Subcutaneous abdominal adipose tissue (tissue), 5 donors: ENCODE data around the gene MSLN.

Experiments used
- H3K27ac ChIP-seq: one replicate; pipeline ENCODE4 v1.7.0; 2013; ENCODE audit warnings: low read depth, mild to moderate bottlenecking, inconsistent platforms, low read length, moderate library complexity
- H3K27me3 ChIP-seq, 5 donors: one replicate each; pipeline ENCODE4 v1.7.0; 2013; ENCODE audit warnings: low read length in 5 of 5, inconsistent platforms in 1 of 5; ENCODE audit not compliant: control insufficient read depth in 5 of 5, insufficient read depth in 4 of 5
- H3K36me3 ChIP-seq, 5 donors: one replicate each; pipeline ENCODE4 v1.7.0; 2013; ENCODE audit warnings: low read length in 5 of 5; ENCODE audit not compliant: control insufficient read depth in 5 of 5, insufficient read depth in 5 of 5
- H3K4me1 ChIP-seq, 5 donors: one replicate each; pipeline ENCODE4 v1.7.0; 2013; ENCODE audit warnings: low read length in 5 of 5, mild to moderate bottlenecking in 3 of 5, moderate library complexity in 1 of 5; ENCODE audit not compliant: control insufficient read depth in 5 of 5, insufficient read depth in 5 of 5
- H3K4me3 ChIP-seq, 5 donors: one replicate each; pipeline ENCODE4 v1.7.0; 2013; ENCODE audit warnings: low read length in 5 of 5, low read depth in 1 of 5
- H3K9ac ChIP-seq, 5 donors: one replicate each; pipeline ENCODE4 v1.7.0; 2013; ENCODE audit warnings: low read length in 5 of 5, mild to moderate bottlenecking in 4 of 5, moderate library complexity in 3 of 5
- H3K9me3 ChIP-seq, 5 donors: one replicate each; pipeline ENCODE4 v1.7.0; 2013; ENCODE audit warnings: low read length in 5 of 5; ENCODE audit not compliant: control insufficient read depth in 5 of 5
- donor health status: healthy.
- donor health status: healthy.
- donor health status: healthy.
- donor health status: healthy.
- donor health status: healthy.

MSLN gene

GRCh38 chr16:813916-814412, 53.4 kb downstream of the MSLN start:
- Histone ChIP-seq H3K9me3 (peaks cover 0 to 9% (median 4%) of the 10 kb centered on the region in 5 donors), H3K36me3 (no peaks in the 10 kb centered on the region), H3K9ac (no peak overlapping the region), H3K4me1 (peaks cover 0 to 10% (median 0%) of the 10 kb centered on the region in 5 donors), H3K4me3 (peak overlapping the region in 1 of 5 donors; percentile 24), H3K27me3 (peaks cover 33 to 59% (median 50%) of the 10 kb centered on the region in 5 donors), H3K27ac (no peak overlapping the region)

- Histone ChIP-seq H3K4me1 (peaks cover 0 to 10% (median 0%) of the 10 kb centered on the region in 5 donors), H3K9ac (no peak overlapping the region), H3K4me3 (no peak overlapping the region), H3K36me3 (no peaks in the 10 kb centered on the region), H3K27ac (no peak overlapping the region), H3K27me3 (peaks cover 33 to 67% (median 61%) of the 10 kb centered on the region in 5 donors), H3K9me3 (peaks cover 0 to 9% (median 4%) of the 10 kb centered on the region in 5 donors)
Measured at GRCh38 chr16:814974-815373, 54.4 kb downstream of the MSLN start.

- no peak overlapping the region for H3K27ac ChIP-seq
- H3K4me1 ChIP-seq: peaks cover 0 to 10% (median 0%) of the 10 kb centered on the region in 5 donors
- peaks cover 29 to 67% (median 57%) of the 10 kb centered on the region in 5 donors for H3K27me3 ChIP-seq
- no peak overlapping the region for H3K9ac ChIP-seq
- H3K36me3 ChIP-seq: no peaks in the 10 kb centered on the region
- H3K9me3 ChIP-seq: peaks cover 0 to 9% (median 4%) of the 10 kb centered on the region in 5 donors
- H3K4me3 ChIP-seq: no peak overlapping the region
Measured at GRCh38 chr16:815861-816260, 55.3 kb downstream of the MSLN start.

- peaks cover 25 to 67% (median 56%) of the 10 kb centered on the region in 5 donors for H3K27me3 ChIP-seq
- H3K9me3 ChIP-seq: peaks cover 0 to 3% (median 2%) of the 10 kb centered on the region in 5 donors
- no peak overlapping the region for H3K27ac ChIP-seq
- H3K4me3 ChIP-seq: no peak overlapping the region
- no peak overlapping the region for H3K9ac ChIP-seq
- H3K36me3 ChIP-seq: no peaks in the 10 kb centered on the region
- peaks cover 0 to 10% (median 0%) of the 10 kb centered on the region in 5 donors for H3K4me1 ChIP-seq
Measured at GRCh38 chr16:817001-817906, 56.7 kb downstream of the MSLN start.

GRCh38 chr16:818132-818531, 57.6 kb downstream of the MSLN start:
- Histone ChIP-seq H3K4me3 (no peak overlapping the region), H3K27me3 (peaks cover 19 to 64% (median 60%) of the 10 kb centered on the region in 5 donors), H3K27ac (no peak overlapping the region), H3K36me3 (no peaks in the 10 kb centered on the region), H3K4me1 (peaks cover 0 to 9% (median 0%) of the 10 kb centered on the region in 5 donors), H3K9me3 (peaks cover 0 to 2% (median 0%) of the 10 kb centered on the region in 5 donors), H3K9ac (no peak overlapping the region)
